ENCODE measurements around the gene RIN1. TPM values are rescaled to one million over a fixed set of nuclear protein-coding genes. Genes with fewer than 3 reads are reported as not detected.
"Not testable (repeated sequence)": the region's sequence is repeated elsewhere in the genome, so short reads cannot be mapped to it uniquely, and the experiment has no call there.

The RIN1 gene, protein sequence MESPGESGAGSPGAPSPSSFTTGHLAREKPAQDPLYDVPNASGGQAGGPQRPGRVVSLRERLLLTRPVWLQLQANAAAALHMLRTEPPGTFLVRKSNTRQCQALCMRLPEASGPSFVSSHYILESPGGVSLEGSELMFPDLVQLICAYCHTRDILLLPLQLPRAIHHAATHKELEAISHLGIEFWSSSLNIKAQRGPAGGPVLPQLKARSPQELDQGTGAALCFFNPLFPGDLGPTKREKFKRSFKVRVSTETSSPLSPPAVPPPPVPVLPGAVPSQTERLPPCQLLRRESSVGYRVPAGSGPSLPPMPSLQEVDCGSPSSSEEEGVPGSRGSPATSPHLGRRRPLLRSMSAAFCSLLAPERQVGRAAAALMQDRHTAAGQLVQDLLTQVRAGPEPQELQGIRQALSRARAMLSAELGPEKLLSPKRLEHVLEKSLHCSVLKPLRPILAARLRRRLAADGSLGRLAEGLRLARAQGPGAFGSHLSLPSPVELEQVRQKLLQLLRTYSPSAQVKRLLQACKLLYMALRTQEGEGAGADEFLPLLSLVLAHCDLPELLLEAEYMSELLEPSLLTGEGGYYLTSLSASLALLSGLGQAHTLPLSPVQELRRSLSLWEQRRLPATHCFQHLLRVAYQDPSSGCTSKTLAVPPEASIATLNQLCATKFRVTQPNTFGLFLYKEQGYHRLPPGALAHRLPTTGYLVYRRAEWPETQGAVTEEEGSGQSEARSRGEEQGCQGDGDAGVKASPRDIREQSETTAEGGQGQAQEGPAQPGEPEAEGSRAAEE
- total RNA-seq: 1 to 10 TPM; 3.8 to 9.3 (median 4.7) TPM

DNA sequence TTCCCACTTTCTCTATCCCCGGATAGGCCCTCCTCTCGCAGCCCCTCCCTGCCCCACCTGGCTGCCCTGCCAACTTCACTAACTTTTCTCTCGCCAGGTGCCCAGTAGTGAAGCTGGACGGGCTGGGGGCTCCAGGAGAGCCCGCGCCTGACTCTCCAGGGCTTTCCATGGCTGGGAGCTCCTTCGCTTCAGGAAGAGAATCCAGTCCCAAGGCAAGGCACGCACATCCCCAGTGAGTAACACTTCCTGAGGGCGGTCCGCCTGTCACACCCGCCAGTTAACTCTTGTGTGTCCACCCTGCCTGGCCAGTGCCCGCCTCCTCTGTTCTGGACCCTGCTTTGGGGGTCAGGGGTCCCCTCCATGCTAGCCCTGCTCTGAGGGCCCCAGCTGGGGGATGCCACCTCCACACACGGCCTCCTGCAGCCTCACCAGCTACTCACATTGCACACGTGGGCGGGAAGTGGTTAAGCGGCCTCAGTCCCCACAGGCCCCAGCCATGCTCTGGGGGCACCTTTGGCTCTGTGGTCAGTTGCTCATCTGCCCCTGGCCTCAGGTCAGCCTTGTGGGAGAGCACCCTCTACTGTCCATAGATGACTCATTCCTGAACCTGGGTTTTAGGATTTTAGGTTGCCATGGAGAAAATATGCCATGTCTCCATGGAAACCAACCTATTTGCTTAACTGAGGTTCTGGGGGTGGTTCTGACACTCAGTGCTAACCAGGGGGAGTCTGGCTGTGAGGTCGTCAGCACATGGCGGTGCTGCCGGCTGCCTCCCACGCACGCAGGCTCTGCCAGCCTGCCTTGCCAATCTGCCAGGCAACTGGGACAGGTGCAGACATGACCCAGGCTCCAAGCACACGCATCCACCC, at the start of gene RIN1:
Gene RIN1 (minus strand): TSS at position 201 of the 869 bp plus-strand sequence. CDS start 32 bp downstream, at position 169.
- H3K36me3 ChIP-seq: peaks cover 0 to 80% of the 10 kb centered on the region in 2 donors
- 0% methylated on average over 3 of the region's 22 CpGs; no CpG with 5 or more reads in 1 of the 2 donors for WGBS, 2 donors (ENCODE audit: low coverage in 1 of 2)

DNA sequence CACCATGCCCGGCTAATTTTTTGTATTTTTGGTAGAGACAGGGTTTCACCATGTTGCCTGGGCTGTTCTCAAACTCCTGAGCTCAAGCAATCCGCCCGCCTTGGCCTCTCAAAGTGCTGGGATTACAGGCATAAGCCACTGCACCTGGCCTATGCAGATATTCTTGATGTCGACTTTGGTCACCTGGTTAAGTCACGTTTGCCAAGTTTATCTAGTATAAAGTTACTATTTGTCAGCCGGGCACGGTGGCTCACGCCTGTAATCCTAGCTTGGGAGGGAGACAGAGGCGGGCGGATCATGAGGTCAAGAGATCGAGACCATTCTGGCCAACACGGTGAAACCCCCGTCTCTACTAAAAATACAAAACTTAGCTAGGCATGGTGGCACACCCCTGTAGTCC, 48.1 kb upstream of the RIN1 start:
- Histone ChIP-seq H3K27me3 (peaks cover 31% of the 10 kb centered on the region), H3K4me1 (peaks cover 0 to 10% (median 0%) of the 10 kb centered on the region in 3 donors)
- H3K27ac ChIP-seq, ATAC-seq, H3K4me3 ChIP-seq, H3K9me3 ChIP-seq, H3K36me3 ChIP-seq: not testable (repeated sequence)
- 80 to 85% methylated on average over 3 to 8 of the region's 13 CpGs for WGBS, 2 donors (ENCODE audit: low coverage in 1 of 2)

More for the DNA sequence above, at the start of gene RIN1:
- peak within 1 kb of the TSS; percentile 33 to 60 for H3K4me3 ChIP-seq
- no peaks in the 10 kb centered on the region for H3K9me3 ChIP-seq
- peaks cover 0 to 32% (median 22%) of the 10 kb centered on the region in 3 donors for H3K4me1 ChIP-seq
- TF ChIP-seq POLR2A (IDR thresholded peaks at IDR 0.05) (no peak), EP300 (IDR thresholded peaks at IDR 0.05) (no peak), POLR2AphosphoS5 (IDR thresholded peaks at IDR 0.05) (peak; percentile 9)
- TF ChIP-seq, protein P1, sequence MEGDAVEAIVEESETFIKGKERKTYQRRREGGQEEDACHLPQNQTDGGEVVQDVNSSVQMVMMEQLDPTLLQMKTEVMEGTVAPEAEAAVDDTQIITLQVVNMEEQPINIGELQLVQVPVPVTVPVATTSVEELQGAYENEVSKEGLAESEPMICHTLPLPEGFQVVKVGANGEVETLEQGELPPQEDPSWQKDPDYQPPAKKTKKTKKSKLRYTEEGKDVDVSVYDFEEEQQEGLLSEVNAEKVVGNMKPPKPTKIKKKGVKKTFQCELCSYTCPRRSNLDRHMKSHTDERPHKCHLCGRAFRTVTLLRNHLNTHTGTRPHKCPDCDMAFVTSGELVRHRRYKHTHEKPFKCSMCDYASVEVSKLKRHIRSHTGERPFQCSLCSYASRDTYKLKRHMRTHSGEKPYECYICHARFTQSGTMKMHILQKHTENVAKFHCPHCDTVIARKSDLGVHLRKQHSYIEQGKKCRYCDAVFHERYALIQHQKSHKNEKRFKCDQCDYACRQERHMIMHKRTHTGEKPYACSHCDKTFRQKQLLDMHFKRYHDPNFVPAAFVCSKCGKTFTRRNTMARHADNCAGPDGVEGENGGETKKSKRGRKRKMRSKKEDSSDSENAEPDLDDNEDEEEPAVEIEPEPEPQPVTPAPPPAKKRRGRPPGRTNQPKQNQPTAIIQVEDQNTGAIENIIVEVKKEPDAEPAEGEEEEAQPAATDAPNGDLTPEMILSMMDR (IDR thresholded peaks at IDR 0.05): peak in 2 of 4 experiments; percentile 30 to 44
- H3K27ac ChIP-seq: peak within 1 kb of the TSS in 3 of 4 donors; percentile 55 to 73 (median 72)
- ATAC-seq: peak; percentile 76
- H3K27me3 ChIP-seq: no peaks in the 10 kb centered on the region

DNA sequence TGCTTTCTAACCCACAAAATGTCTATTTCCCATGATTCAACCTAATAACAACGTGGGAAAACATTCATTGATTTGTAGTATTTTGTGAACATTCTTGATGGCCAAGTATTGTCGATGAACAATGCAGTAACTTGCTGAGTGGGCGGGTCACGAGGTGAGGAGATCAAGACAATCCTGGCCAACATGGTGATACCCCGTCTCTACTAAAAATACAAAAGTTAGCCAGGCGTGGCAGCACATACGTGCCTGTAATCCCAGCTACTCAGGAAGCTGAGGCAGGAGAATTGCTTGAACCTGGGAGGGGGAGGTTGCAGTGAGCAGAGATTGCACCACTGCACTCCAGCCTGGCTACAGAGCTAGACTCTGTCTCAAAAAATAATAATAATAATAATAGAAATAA, 44.0 kb upstream of the RIN1 start:
- H3K36me3 ChIP-seq, H3K4me1 ChIP-seq, H3K4me3 ChIP-seq, H3K9me3 ChIP-seq, H3K27ac ChIP-seq, ATAC-seq: not testable (repeated sequence)
- H3K27me3 ChIP-seq: peaks cover 61% of the 10 kb centered on the region
- WGBS, 2 donors (ENCODE audit: low coverage in 1 of 2): 20 to 28% methylated on average over 5 to 7 of the region's 7 CpGs

DNA sequence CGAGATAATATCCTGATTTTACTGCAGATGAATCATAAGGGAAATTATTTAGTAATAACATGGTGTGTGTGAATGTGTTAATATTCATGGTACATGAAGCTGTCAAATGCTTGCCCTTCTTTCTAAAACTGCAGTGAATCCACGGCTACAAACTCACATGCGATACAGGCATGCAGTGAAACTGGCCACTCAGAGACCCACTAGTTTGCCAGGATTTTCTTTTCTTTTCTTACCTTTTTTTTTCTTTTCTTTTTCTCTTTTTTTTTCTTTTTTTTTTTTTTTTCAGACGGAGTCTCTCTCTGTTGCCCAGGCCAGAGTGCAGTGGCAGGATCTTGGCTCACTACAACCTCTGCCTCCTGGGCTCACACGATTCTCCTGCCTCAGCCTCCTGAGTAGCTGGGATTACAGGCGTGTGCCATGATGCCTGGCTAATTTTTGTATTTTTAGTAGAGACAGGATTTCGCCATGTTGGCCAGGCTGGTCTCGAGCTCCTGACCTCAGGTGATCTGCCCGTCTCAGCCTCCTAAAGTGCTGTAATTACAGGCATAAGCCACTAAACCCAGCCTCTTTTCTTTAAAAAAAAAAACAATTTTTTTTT, 37.6 kb upstream of the RIN1 start:
- not testable (repeated sequence) for H3K9me3 ChIP-seq, H3K4me3 ChIP-seq, H3K27ac ChIP-seq, ATAC-seq, H3K36me3 ChIP-seq
- peaks cover 61% of the 10 kb centered on the region for H3K27me3 ChIP-seq
- 68 to 82% methylated on average over 4 to 6 of the region's 9 CpGs for WGBS, 2 donors (ENCODE audit: low coverage in 1 of 2)
- peaks cover 0 to 32% (median 4%) of the 10 kb centered on the region in 3 donors for H3K4me1 ChIP-seq

DNA sequence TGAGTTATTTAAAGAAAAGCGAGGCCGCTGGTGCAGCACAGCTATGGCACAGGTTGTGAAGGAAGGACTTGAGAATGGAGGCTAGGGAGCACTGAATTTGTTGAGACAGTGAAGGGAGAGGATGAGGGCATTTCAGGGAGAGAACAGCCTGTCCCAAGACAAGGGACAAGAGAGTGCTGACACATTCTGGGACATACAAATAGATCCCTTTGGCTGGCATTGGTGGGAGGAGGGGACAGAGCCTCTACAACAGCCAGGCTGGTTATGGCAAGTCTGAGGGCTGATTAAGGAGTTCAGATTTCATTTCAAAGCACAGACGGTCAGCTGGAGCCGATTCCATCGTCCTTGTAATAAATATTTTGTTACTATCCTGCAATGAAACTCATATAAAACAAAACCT, 37.0 kb upstream of the RIN1 start:
- no peaks in the 10 kb centered on the region for H3K36me3 ChIP-seq
- H3K9me3 ChIP-seq: no peaks in the 10 kb centered on the region
- TF ChIP-seq, protein P1 (IDR thresholded peaks at IDR 0.05): no peak
- TF ChIP-seq EP300 (IDR thresholded peaks at IDR 0.05) (no peak), POLR2AphosphoS5 (IDR thresholded peaks at IDR 0.05) (no peak), POLR2A (IDR thresholded peaks at IDR 0.05) (no peak)
- WGBS, 2 donors (ENCODE audit: low coverage in 1 of 2): 44 to 54% methylated on average over 5 of the region's 5 CpGs
- H3K27ac ChIP-seq: no peak overlapping the region
- no peak for ATAC-seq
- peaks cover 0 to 32% (median 4%) of the 10 kb centered on the region in 3 donors for H3K4me1 ChIP-seq
- H3K27me3 ChIP-seq: peaks cover 59% of the 10 kb centered on the region
- no peak overlapping the region for H3K4me3 ChIP-seq
